Measurements from ENCODE around the gene KCNMA1.

- no peak for TF ChIP-seq CTCF (conservative IDR thresholded peaks at IDR 0.05; ENCODE audit: low read depth, low read length)
- no peak for TF ChIP-seq EZH2 (IDR thresholded peaks at IDR 0.05; ENCODE audit: low read length, unreplicated experiment)
- TF ChIP-seq EZH2phosphoT487 (IDR thresholded peaks at IDR 0.05; ENCODE audit: borderline replicate concordance, low read length), result no peak
Observed at GRCh38 chr10:76959111-76959510, 678.5 kb downstream of the KCNMA1 start.

Measured in PC-3 (cell line).